H1 (cell line): Measurements from ENCODE around the gene FAM9C. TPM values are rescaled to one million over a fixed set of nuclear protein-coding genes. Genes with fewer than 3 reads are reported as not detected.

ENCODE experiments used
- CTCF ChIA-PET: fragments of 300-600 bp; sonication (Branson Sonifier 250); formaldehyde crosslinking; loops from one replicate; lab custom pipeline; 2021; ENCODE audit not compliant: partially characterized antibody; lab: Charles Lee
- POLR2A ChIA-PET: fragments of 300-600 bp; sonication (Branson Sonifier 250); formaldehyde crosslinking; loops from one replicate; lab custom pipeline; 2021; ENCODE audit warnings: inconsistent platforms; ENCODE audit not compliant: partially characterized antibody; lab: Charles Lee
- DNase-seq, 2 experiments: peaks; one replicate each; pipeline versions ENCODE4 v3.0.0 to v3.0.0-alpha.2; 2010 to 2022; ENCODE audit warnings: low spot score in 2 of 2, low read depth in 1 of 2, mixed read lengths in 1 of 2
- FAIRE-seq: peaks from 2 replicates; lab custom pipeline; 2011; peaks lifted over from hg19 to GRCh38; lab: Jason Lieb, UNC
- H2AFZ ChIP-seq: 2 replicates; pipeline ENCODE4 v1.8.1; 2012; ENCODE audit warnings: low read length, inconsistent platforms
- H2AK5ac ChIP-seq: 2 replicates; pipeline ENCODE4 v1.6.1; 2013; ENCODE audit warnings: low read depth, low read length
- H2BK120ac ChIP-seq: replicated peaks from 2 replicates; pipeline ENCODE3; 2013; ENCODE audit warnings: low read depth, low read length, inconsistent platforms
- H2BK12ac ChIP-seq: 2 replicates; pipeline ENCODE4 v1.6.1; 2013; ENCODE audit warnings: low read depth, low read length
- H2BK15ac ChIP-seq: 2 replicates; pipeline ENCODE4 v1.6.1; 2013; ENCODE audit warnings: low read length
- H2BK20ac ChIP-seq: 2 replicates; pipeline ENCODE4 v1.6.1; 2013; ENCODE audit warnings: low read length
- H2BK5ac ChIP-seq: 2 replicates; pipeline ENCODE4 v1.6.1; 2013; ENCODE audit warnings: low read depth, low read length
- H3K14ac ChIP-seq: 2 replicates; pipeline ENCODE4 v1.6.1; 2013; ENCODE audit warnings: inconsistent platforms; ENCODE audit not compliant: insufficient read length
- H3K18ac ChIP-seq: 2 replicates; pipeline ENCODE4 v1.6.1; 2013; ENCODE audit warnings: low read length; ENCODE audit errors: extremely low read depth
- H3K23ac ChIP-seq: 2 replicates; pipeline ENCODE4 v1.6.1; 2013; ENCODE audit warnings: inconsistent platforms; ENCODE audit not compliant: insufficient read length
- H3K23me2 ChIP-seq: 2 replicates; pipeline ENCODE4 v1.6.1; 2013; ENCODE audit warnings: low read depth, low read length
- H3K27ac ChIP-seq: 2 replicates; pipeline ENCODE4 v1.6.1; 2011; ENCODE audit warnings: low read depth, low read length, inconsistent platforms
- H3K27me3 ChIP-seq, 4 experiments: replicated peaks in 1 of 4; 1 replicate in 1 of 4; 2 replicates in 3 of 4; pipeline versions ENCODE4 v1.6.1 to v1.8.1; 2011 to 2013; ENCODE audit warnings: low read length in 3 of 4, mild to moderate bottlenecking in 3 of 4, inconsistent platforms in 2 of 4, mixed read lengths in 2 of 4, moderate library complexity in 1 of 4; ENCODE audit not compliant: control insufficient read depth in 3 of 4, insufficient read depth in 3 of 4; ENCODE audit errors: extremely low read depth in 1 of 4
- H3K36me3 ChIP-seq, 4 experiments: 2 replicates each; pipeline versions ENCODE4 v1.6.1 to v1.8.1; 2011 to 2013; ENCODE audit warnings: mild to moderate bottlenecking in 4 of 4, low read length in 3 of 4, moderate library complexity in 2 of 4, control low read depth in 1 of 4, inconsistent platforms in 1 of 4; ENCODE audit not compliant: insufficient read depth in 4 of 4, control insufficient read depth in 2 of 4
- H3K4ac ChIP-seq: replicated peaks from 2 replicates; pipeline ENCODE3; 2013; ENCODE audit warnings: low read length, low read depth, mixed read lengths, inconsistent platforms; ENCODE audit not compliant: insufficient read length
- H3K4me1 ChIP-seq, 4 experiments: replicated peaks in 1 of 4; 1 replicate in 1 of 4; 2 replicates in 3 of 4; pipeline versions ENCODE4 v1.6.1 to v1.8.1; 2011 to 2013; ENCODE audit warnings: low read length in 3 of 4, inconsistent platforms in 2 of 4, mixed read lengths in 1 of 4; ENCODE audit not compliant: insufficient read depth in 4 of 4, control insufficient read depth in 3 of 4
- H3K4me2 ChIP-seq, 2 experiments: 2 replicates each; pipeline versions ENCODE4 v1.6.1 to v1.8.1; 2011 to 2013; ENCODE audit warnings: low read depth in 2 of 2, low read length in 2 of 2, control low read depth in 1 of 2, inconsistent platforms in 1 of 2, mild to moderate bottlenecking in 1 of 2; ENCODE audit not compliant: insufficient read depth in 1 of 2
- H3K4me3 ChIP-seq, 4 experiments: fragments of 200-600, 300-600 bp in 1 of 4; sonication (generic), shearing (Covaris generic), sonication (Bioruptor Twin) in 1 of 4; 2 replicates each; pipeline versions ENCODE4 v1.5.1 to v1.8.1; 2011 to 2016; ENCODE audit warnings: low read length in 4 of 4, low read depth in 3 of 4, control low read depth in 2 of 4, inconsistent platforms in 2 of 4, mild to moderate bottlenecking in 2 of 4, mixed read lengths in 1 of 4, moderate library complexity in 1 of 4; ENCODE audit not compliant: insufficient read depth in 2 of 4; ENCODE audit errors: extremely low read depth in 1 of 4
- H3K56ac ChIP-seq: replicated peaks from 2 replicates; pipeline ENCODE3; 2013; ENCODE audit warnings: low read depth, mild to moderate bottlenecking, mixed read lengths, low read length, inconsistent platforms; ENCODE audit not compliant: insufficient read length
- H3K79me1 ChIP-seq: 2 replicates; pipeline ENCODE4 v1.6.1; 2013; ENCODE audit warnings: low read depth, low read length, control low read depth
- H3K79me2 ChIP-seq, 2 experiments: 2 replicates each; pipeline versions ENCODE4 v1.6.1 to v1.8.1; 2012 to 2013; ENCODE audit warnings: low read length in 2 of 2, mild to moderate bottlenecking in 2 of 2, inconsistent platforms in 1 of 2; ENCODE audit not compliant: insufficient read depth in 2 of 2, control insufficient read depth in 1 of 2
- H3K9ac ChIP-seq, 4 experiments: replicated peaks in 1 of 4; 1 replicate in 1 of 4; 2 replicates in 3 of 4; pipeline versions ENCODE4 v1.6.1 to v1.8.1; 2011 to 2013; ENCODE audit warnings: low read depth in 3 of 4, low read length in 3 of 4, control low read depth in 2 of 4, mild to moderate bottlenecking in 2 of 4, moderate library complexity in 2 of 4, inconsistent platforms in 1 of 4; ENCODE audit errors: extremely low read depth in 1 of 4
- H3K9me3 ChIP-seq, 2 experiments: 2 replicates each; pipeline versions ENCODE4 v1.6.1 to v1.8.1; 2012 to 2013; ENCODE audit warnings: mild to moderate bottlenecking in 2 of 2, moderate library complexity in 2 of 2, control low read depth in 1 of 2, inconsistent platforms in 1 of 2, low read depth in 1 of 2, low read length in 1 of 2, mixed read lengths in 1 of 2; ENCODE audit not compliant: insufficient read depth in 2 of 2
- H4K20me1 ChIP-seq, 2 experiments: replicated peaks in 1 of 2; 2 replicates each; pipeline versions ENCODE3 to v1.8.1; 2011 to 2013; ENCODE audit warnings: inconsistent platforms in 2 of 2, low read length in 2 of 2, mild to moderate bottlenecking in 1 of 2; ENCODE audit not compliant: insufficient read depth in 2 of 2, control insufficient read depth in 1 of 2
- H4K5ac ChIP-seq: 2 replicates; pipeline ENCODE4 v1.6.1; 2013; ENCODE audit warnings: low read length, low read depth, mixed read lengths, inconsistent platforms; ENCODE audit not compliant: insufficient read length
- H4K8ac ChIP-seq: 2 replicates; pipeline ENCODE4 v1.8.0; 2013; ENCODE audit warnings: mild to moderate bottlenecking, moderate library complexity, low read length, inconsistent platforms; ENCODE audit not compliant: insufficient read depth; ENCODE audit errors: extremely low read depth
- H4K91ac ChIP-seq: replicated peaks from 2 replicates; pipeline ENCODE3; 2013; ENCODE audit warnings: low read length, mixed read lengths, inconsistent platforms; ENCODE audit not compliant: insufficient read length
- EZH2 ChIP-seq: fragments of 200-600 bp; sonication (generic); IDR thresholded peaks from 2 replicates; pipeline ENCODE4 v1.7.1; 2012; ENCODE audit warnings: low read depth, mild to moderate bottlenecking, moderate library complexity, low read length, inconsistent platforms; ENCODE audit not compliant: severe bottlenecking
- SIX5 ChIP-seq: IDR thresholded peaks from 2 replicates; pipeline ENCODE4 v1.6.1; 2011; ENCODE audit warnings: mild to moderate bottlenecking, low read depth, low read length
- WGBS, 2 experiments: shearing (Covaris generic) in 1 of 2; methylation state at CpG; one replicate each; pipeline versions ENCODE4 v1.1.6 to v1.1.7; 2013 to 2015; ENCODE audit warnings: low lambda C conversion rate in 2 of 2, mixed read lengths in 2 of 2, inconsistent platforms in 1 of 2, low coverage in 1 of 2, missing lambda C conversion rate in 1 of 2; ENCODE audit not compliant: insufficient replicate concordance in 2 of 2, insufficient coverage in 1 of 2, insufficient read length in 1 of 2; ENCODE audit errors: extremely low coverage in 1 of 2, missing lambda C conversion rate in 1 of 2; 5-methylcytosine and 5-hydroxymethylcytosine counted together
- polyA plus RNA-seq, 7 experiments: library from polyadenylated mRNA; depleted of rRNA in 3 of 7; stranded (reverse) in 5 of 7; unstranded in 2 of 7; fragments of >200 nt in 5 of 7; fragments of 200-250 nt in 2 of 7; gene quantifications; 1 replicate in 5 of 7; 2 replicates in 1 of 7; 4 replicates in 1 of 7; pipeline versions ENCODE4 v1.2.1 to v1.2.3, GENCODE V29; 2011 to 2013; ENCODE audit warnings: missing spikeins in 2 of 7, mixed read lengths in 2 of 7
- total RNA-seq: library from RNA; stranded (reverse); fragmentation: NEBNext Ultra II Directional; extraction: Animal tissue kit (Norgen Biotek cat#: 25700); gene quantifications from 2 replicates; pipeline ENCODE4 v1.2.1, GENCODE V29; 2021

The FAM9C gene
- total and polyA plus RNA-seq, 2 of the 8 experiments (the other 6 are each of a cell fraction or from before 2014, with no cell fraction given) = not detected

DNA sequence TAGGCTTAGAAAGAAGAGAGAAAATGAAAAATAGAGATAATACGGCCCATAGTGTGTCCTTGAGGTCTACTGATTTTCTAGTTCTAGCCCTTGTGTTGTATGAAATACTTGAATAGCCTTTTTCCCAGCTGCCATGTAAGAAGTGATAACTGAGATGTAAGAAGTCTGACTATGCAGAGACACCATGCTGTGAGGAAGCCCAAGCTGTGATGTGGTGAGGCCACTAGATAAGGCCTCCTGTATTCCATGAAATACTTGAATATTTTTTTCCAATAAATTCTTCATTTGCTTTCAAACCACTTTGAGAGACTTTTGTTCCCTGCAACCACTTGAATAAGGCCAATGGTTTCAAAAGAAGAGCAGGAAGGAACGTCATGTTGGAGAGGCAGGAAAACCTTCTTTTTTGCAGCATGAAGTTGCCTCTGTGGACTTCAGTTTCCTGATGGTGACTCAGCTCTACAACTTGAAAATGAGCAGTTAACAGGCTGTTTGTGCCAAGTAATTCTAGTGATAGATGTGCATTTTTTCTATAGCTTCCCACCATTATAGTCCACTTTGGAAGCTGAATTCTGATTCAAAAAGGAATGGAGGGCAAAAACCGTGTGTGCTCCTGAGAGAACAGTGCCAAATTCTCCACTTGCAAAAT is 25.5 kb upstream of the FAM9C start:
- no peaks in the 10 kb centered on the region for H3K79me1 ChIP-seq
- no peak overlapping the region for H2BK5ac ChIP-seq
- no peak overlapping the region for H2BK12ac ChIP-seq
- H2BK20ac ChIP-seq = no peak overlapping the region
- FAIRE-seq (no peak), DNase-seq (no peak)
- no peaks in the 10 kb centered on the region for H3K79me2 ChIP-seq
- no peak overlapping the region for H3K14ac ChIP-seq
- no peak overlapping the region for H2BK120ac ChIP-seq
- no peaks in the 10 kb centered on the region for H4K20me1 ChIP-seq
- no peak overlapping the region for H3K27ac ChIP-seq
- POLR2A ChIA-PET = no interaction called here
- no peaks in the 10 kb centered on the region for H3K27me3 ChIP-seq
- H2BK15ac ChIP-seq = no peak overlapping the region
- H4K8ac ChIP-seq = no peak overlapping the region
- CTCF ChIA-PET = no interaction called here
- H3K23me2 ChIP-seq = no peaks in the 10 kb centered on the region
- H3K9ac ChIP-seq = no peak overlapping the region
- H3K9me3 ChIP-seq = no peaks in the 10 kb centered on the region
- no peak overlapping the region for H3K23ac ChIP-seq
- no peaks in the 10 kb centered on the region for H3K36me3 ChIP-seq
- H3K4ac ChIP-seq = no peak overlapping the region
- H3K4me1 ChIP-seq = no peaks in the 10 kb centered on the region
- no peak overlapping the region for H3K18ac ChIP-seq
- 35% methylated on average over 2 of the region's 3 CpGs; no CpG with 5 or more reads in 1 of the 2 experiments for WGBS, 2 experiments
- TF ChIP-seq EZH2 (no peak), SIX5 (no peak)
- H4K5ac ChIP-seq = no peak overlapping the region
- H3K56ac ChIP-seq = no peak overlapping the region
- no peak overlapping the region for H4K91ac ChIP-seq
- no peak overlapping the region for H3K4me3 ChIP-seq
- no peak overlapping the region for H2AK5ac ChIP-seq
- no peak overlapping the region for H3K4me2 ChIP-seq
- no peak overlapping the region for H2AFZ ChIP-seq
